ENCODE data around the gene OR5B17.
"Not testable (repeated sequence)": the region's sequence is repeated elsewhere in the genome, so short reads cannot be mapped to it uniquely, and the experiment has no call there.

Gene OR5B17

GRCh38 chr11:58358969-58359368, at the start of gene OR5B17:
Gene OR5B17, minus strand, starts transcription at chr11:58359069. Its CDS starts 0 bp downstream, at chr11:58359069.
- in situ Hi-C loops (cut with MboI; ENCODE audit: low sequenced_read_pairs), result loop anchor here (25.0 kb wide), 1 partner anchor 97 kb away; the partner anchor contains the start of gene OR10W1

DNA sequence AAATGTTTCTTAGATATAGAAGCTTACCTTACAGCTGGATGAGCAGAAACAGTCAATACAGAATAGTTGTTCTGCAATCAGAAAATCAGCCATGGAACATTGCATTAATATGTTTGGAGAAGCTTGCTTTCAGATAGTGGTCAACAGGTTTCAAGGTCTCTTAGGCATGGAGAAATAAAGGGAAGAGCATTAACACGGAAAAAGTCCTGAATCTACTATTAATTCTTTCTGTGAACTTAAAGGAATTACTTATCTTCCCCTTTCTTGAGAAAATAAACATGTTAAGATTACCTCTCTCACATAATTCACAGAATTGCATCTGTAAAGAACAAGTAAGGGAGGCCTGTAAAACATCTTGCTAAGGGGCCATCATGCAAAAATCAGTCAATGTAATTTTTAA, 47.9 kb upstream of the OR5B17 start, which contains the start of gene OR5B3:
OR5B3 (minus strand) TSS at position 101 of the 400 bp plus-strand sequence. CDS start 3,465 bp downstream, outside the sequence.
- in situ Hi-C loops (cut with MboI; ENCODE audit: low sequenced_read_pairs), result no loop called here

DNA sequence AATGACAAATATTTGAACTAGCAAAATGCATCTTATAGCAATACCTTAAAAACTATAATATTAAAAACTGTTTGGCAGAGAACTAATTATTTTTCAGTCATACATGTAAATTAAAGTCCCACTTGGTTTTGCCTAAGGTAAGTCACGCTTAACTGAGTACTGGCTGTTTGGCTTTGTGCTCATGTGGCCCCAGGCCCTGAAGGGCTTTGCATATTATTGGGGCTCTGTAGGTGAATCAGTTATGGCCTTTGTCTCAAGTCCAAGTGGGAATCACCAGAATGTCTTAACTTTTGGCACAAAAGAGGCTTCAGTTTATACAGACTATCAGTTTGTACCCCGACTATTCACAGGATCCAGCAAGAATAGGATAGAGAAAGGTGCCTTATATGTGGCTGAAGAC, 40.8 kb upstream of the OR5B17 start:
- in situ Hi-C loops (cut with MboI; ENCODE audit: low sequenced_read_pairs), result not testable (repeated sequence)

DNA sequence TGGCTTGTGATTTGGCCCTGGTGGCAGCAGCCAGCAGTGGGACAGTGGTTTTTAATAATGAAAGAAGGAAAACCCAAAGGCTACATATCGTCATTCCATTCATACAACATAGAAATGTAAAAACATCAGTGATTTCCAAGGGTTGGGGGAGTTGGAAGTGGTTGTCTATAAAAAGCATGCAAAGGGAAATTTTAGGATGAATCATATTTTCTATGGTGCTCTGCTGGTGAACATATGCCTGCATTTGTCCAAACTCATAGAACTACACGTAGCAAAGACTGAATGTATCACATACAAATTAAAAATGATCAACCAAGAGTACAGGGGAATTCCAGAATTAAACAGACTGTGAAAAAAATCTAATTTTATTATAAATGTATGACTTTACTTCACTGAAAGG, 36.7 kb upstream of the OR5B17 start:
- in situ Hi-C loops (cut with MboI; ENCODE audit: low sequenced_read_pairs), result no loop called here

DNA sequence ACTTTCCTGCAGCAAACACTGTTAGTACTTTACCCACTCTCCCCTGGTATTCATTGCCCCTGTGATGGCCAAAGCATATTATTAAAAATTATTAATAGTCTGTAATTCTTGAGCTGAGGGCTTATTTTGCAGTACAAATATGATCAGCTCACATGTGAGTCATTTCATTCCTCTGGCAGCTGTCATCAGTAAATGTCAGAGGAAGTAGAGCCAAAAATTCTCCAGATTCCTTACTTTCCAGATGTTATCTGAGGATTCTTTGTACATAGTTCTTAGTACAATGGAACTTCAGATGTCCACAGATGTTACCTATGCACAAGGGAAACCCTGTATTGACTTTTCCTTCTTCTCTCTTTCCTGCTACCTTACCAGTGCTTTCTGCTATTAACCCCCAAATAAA, 35.3 kb upstream of the OR5B17 start:
- in situ Hi-C loops (cut with MboI; ENCODE audit: low sequenced_read_pairs), result no loop called here

GRCh38 chr11:58392746-58393145, 33.9 kb upstream of the OR5B17 start:
- in situ Hi-C loops (cut with MboI; ENCODE audit: low sequenced_read_pairs), result no loop called here

DNA sequence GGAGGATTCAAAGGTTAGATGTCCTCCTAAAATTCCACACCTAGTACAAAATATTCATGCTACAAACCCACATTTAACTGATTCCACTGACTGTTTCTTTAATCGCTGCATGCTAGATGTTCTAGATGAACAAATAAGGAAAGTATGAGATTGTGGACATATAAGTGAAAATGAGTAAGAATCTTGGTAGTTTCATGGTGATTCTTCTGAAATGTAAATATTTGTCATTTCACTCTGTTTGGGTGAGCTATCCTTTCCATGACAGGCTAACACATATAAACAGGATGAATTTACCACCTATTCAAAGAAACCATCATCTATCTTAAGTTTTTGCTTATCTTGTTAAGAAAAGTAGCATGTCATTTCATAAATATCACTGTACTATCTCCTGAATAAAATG, 33.0 kb upstream of the OR5B17 start:
- in situ Hi-C loops (cut with MboI; ENCODE audit: low sequenced_read_pairs), result no loop called here

GRCh38 chr11:58390551-58391063, 31.7 kb upstream of the OR5B17 start:
- in situ Hi-C loops (cut with MboI; ENCODE audit: low sequenced_read_pairs), result no loop called here

DNA sequence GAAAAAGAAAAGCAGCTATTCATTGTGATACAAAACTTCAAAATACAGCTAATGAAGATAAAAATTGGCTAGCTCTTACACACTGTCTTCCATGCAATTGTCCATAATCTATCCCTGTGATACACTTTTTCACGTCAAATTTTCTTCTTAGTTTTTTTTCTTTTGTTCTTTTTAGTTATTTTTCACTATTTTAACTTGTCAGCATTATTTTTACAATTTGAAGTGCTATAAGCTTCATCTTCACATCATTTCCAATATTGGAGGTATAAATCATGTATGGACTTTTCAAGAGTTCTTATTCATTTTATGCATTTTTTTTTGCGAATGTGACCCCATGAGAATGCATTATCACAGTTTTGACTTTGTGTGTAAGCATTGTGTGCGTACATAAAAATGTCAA, 4.1 kb downstream of the OR5B17 start:
- in situ Hi-C loops (cut with MboI; ENCODE audit: low sequenced_read_pairs), result loop anchor here (25.0 kb wide), 1 partner anchor 92 kb away; the partner anchor contains the start of gene OR10W1

DNA sequence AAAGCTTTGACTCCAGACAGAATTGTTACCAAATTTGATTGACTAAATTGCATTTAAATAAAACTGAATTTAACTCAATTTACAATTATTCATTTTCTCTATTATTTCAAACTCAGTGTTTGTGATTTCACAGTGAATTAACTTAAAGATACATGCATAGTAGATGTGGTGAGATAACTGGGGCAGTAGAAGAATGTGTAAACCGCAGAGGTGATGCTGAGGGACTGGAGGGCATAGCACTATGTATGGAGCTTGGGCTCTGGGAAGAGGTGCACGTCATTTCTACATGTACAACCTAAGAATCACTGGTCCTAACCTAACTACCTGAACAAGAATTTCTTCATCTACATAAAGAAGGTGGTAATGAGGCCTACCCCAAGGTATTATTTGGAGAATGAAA, 13.7 kb downstream of the OR5B17 start:
- in situ Hi-C loops (cut with MboI; ENCODE audit: low sequenced_read_pairs), result no loop called here

DNA sequence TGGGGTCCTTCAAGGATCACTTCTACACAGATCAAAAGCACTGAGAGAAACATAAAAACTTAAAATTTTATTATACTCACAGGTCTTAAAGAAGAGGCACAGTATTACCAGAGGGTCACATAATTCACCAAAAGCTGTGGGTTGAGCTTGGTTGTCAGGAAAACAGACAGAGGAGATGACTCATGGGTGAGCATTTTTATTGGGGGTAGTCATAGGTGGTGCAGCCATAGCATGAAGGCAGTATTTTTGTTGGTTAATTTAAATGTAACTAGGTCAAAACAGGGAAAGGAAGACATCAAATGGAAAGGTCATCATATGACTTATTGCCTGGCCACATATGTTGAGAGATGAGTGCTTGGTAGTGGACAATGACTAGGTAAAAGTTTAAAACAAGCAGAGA, 24.2 kb downstream of the OR5B17 start:
- in situ Hi-C loops (cut with MboI; ENCODE audit: low sequenced_read_pairs), result no loop called here

DNA sequence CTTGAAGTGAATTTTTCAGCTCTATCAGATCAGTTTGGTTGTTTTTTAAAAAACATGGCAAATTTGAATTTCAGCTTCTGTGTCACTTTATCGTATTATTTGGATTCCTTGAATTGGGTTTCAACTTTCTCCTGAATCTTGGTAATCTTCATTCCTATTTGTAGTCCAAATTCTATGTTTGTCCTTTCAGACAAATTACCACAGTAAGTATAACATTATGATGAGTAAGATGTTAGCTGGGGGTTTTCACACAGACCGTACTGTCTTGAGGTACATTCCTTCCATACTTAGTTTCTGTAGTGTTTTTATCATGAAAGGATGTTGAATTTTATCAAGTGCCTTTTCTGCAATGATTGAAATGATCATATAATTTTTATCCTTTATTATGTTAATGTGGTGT, 28.0 kb downstream of the OR5B17 start:
- in situ Hi-C loops (cut with MboI; ENCODE audit: low sequenced_read_pairs), result no loop called here

- in situ Hi-C loops (cut with MboI; ENCODE audit: low sequenced_read_pairs), result no loop called here
These were observed 40.3 kb downstream of the OR5B17 start for GRCh38 chr11:58318532-58318931.

GRCh38 chr11:58316142-58316541, 42.7 kb downstream of the OR5B17 start:
- in situ Hi-C loops (cut with MboI; ENCODE audit: low sequenced_read_pairs), result no loop called here
